M059J (cell line): ENCODE data around the gene FOXE1. TPM values are rescaled to one million over a fixed set of nuclear protein-coding genes. Genes with fewer than 3 reads are reported as not detected.

Experiments
- total RNA-seq: library from RNA; depleted of rRNA; stranded (reverse); fragments of >200 nt; shearing (Covaris generic); gene quantifications from 2 replicates; pipeline ENCODE4 v1.2.3, GENCODE V29; 2014; rRNA removed

FOXE1 gene
- total RNA-seq, 1 experiment from 2014 or later, result not detected

Other genes with a start within 250 kb of the FOXE1 start
- 10.7 and 16.3 TPM in 2 replicates for gene TSTD2, start 219.9 kb upstream of the FOXE1 start, total RNA-seq
- 31.1 and 43.3 TPM in 2 replicates for gene NCBP1, start 219.4 kb upstream of the FOXE1 start, total RNA-seq
- 9.5 and 13.9 TPM in 2 replicates for gene XPA, start 155.9 kb upstream of the FOXE1 start, total RNA-seq
- 17.3 and 18.4 TPM in 2 replicates for gene TRMO, start 69.3 kb downstream of the FOXE1 start, total RNA-seq
- not detected in 2 replicates for gene HEMGN, start 84.9 kb downstream of the FOXE1 start, total RNA-seq
- 12.6 and 23.6 TPM in 2 replicates for gene ANP32B, start 130.1 kb downstream of the FOXE1 start, total RNA-seq
- 121 and 135 TPM in 2 replicates for gene NANS, start 203.5 kb downstream of the FOXE1 start, total RNA-seq